ENCODE measurements around the gene LRRC32. TPM values are rescaled to one million over a fixed set of nuclear protein-coding genes. Genes with fewer than 3 reads are reported as not detected.

LRRC32 gene
- polyA plus RNA-seq, 1 donor from 2014 or later, result not detected

DNA sequence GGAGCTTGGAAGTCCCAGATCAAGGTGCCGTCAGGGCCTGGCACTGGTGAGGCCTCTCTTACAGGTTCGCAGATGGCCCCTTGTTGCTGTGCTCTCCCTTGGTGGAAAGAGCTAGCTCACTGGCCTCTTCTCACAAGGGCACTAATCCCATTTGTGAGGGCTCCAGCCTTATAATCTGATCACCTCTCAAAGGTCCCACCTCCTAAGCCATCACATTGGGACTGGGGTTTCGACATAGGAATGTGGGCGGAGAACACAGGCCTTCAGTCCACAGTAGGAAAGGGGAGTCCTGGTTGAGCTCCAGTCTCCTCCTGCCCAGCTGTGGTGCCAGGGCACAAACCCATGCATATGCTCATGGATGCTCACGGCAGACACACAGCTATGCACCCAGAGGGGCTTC, 14.0 kb upstream of the LRRC32 start:
- no peak overlapping the region for H3K9ac ChIP-seq (ENCODE audit: low read length)
- no peaks in the 10 kb centered on the region for H3K9me2 ChIP-seq (ENCODE audit: insufficient read depth, low read length)
- no peak for TF ChIP-seq EP300 (conservative IDR thresholded peaks at IDR 0.05; ENCODE audit: poor library complexity, severe bottlenecking)
- TF ChIP-seq TAF1 (IDR thresholded peaks at IDR 0.05; ENCODE audit: low read depth), result no peak
- no peak for TF ChIP-seq MXI1 (conservative IDR thresholded peaks at IDR 0.05; ENCODE audit: poor library complexity, severe bottlenecking)
- no peak for TF ChIP-seq CTCF (IDR thresholded peaks at IDR 0.05; ENCODE audit: poor library complexity, severe bottlenecking)
- no peak for TF ChIP-seq RAD21 (conservative IDR thresholded peaks at IDR 0.05)
- no peak for TF ChIP-seq SMC3 (conservative IDR thresholded peaks at IDR 0.05; ENCODE audit: poor library complexity)
- TF ChIP-seq POLR2AphosphoS5 (IDR thresholded peaks at IDR 0.05), result no peak
- no peak for TF ChIP-seq REST (IDR thresholded peaks at IDR 0.05; ENCODE audit: borderline replicate concordance)
- TF ChIP-seq EZH2 (IDR thresholded peaks at IDR 0.05; ENCODE audit: borderline replicate concordance, insufficient read depth, low read length, poor library complexity, severe bottlenecking), result no peak
- H3F3A ChIP-seq (ENCODE audit: insufficient read depth, low read length, poor library complexity, severe bottlenecking), result no peaks in the 10 kb centered on the region
- no peaks in the 10 kb centered on the region for H3K27me3 ChIP-seq (ENCODE audit: insufficient read depth, low read depth, low read length)
- no peak overlapping the region for H3K4me2 ChIP-seq (ENCODE audit: low read length)
- H3K9me3 ChIP-seq (ENCODE audit: low read length), result no peaks in the 10 kb centered on the region
- H2AFZ ChIP-seq (ENCODE audit: low read depth, low read length), result no peak overlapping the region
- H3K27ac ChIP-seq (ENCODE audit: low read length), result no peak overlapping the region
- no peak overlapping the region for H3K4me3 ChIP-seq (ENCODE audit: low read length)
- H4K20me1 ChIP-seq (ENCODE audit: insufficient read depth), result no peaks in the 10 kb centered on the region
- H3K79me2 ChIP-seq (replicated peaks; ENCODE audit: insufficient read depth, low read length), result no peaks in the 10 kb centered on the region
- H3K36me3 ChIP-seq (ENCODE audit: insufficient read depth, low read length), result no peaks in the 10 kb centered on the region

DNA sequence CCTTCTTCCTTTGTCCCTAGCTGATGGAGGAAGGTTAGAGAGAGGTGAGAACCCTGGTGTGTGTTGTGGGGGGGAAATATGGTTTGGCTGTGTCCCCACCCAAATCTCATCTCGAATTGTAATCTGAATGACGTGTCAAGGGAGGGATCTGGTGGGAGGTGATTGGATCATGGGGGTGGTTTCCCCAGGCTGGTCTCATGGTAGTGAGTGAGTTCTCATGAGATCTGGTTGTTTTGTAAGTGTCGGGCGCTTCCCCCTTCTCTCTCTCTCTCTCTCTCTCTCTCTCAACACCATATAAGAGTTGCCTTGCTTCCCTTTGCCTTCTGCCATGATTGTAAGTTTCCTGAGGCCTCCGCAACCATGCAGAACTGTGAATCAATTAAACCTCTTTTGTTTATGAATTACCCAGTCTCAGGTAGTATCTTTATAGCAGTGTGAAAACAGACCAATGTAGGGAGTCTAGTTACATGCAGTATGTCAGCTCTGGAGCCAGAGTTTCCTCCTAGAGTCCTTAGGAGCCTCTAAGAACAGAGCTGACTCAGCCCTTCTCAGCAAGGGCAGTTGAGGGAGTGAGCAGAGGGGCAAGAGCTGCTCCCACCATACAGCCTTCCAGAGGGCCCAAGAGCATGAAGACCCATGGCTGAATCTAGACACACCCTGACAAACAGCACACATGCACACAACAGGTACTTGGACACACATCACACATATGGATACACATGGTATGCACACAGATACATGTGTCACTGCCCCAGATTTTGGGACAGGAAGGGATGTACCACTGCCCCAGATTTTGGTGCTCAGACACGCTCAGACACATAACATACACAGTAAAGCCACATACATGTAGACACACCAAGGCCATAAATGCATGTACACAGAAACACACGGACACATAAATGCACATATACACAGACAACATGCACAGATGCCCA, 12.9 kb upstream of the LRRC32 start:
- Histone ChIP-seq H3K4me3 (ENCODE audit: low read length) (no peak overlapping the region), H2AFZ (ENCODE audit: low read depth, low read length) (no peak overlapping the region), H3K9me2 (ENCODE audit: insufficient read depth, low read length) (no peaks in the 10 kb centered on the region), H3K4me2 (ENCODE audit: low read length) (no peak overlapping the region), H3K36me3 (ENCODE audit: insufficient read depth, low read length) (no peaks in the 10 kb centered on the region), H3K27me3 (ENCODE audit: insufficient read depth, low read depth, low read length) (no peaks in the 10 kb centered on the region), H4K20me1 (ENCODE audit: insufficient read depth) (no peaks in the 10 kb centered on the region), H3K9ac (ENCODE audit: low read length) (no peak overlapping the region), H3K27ac (ENCODE audit: low read length) (no peak overlapping the region), H3K79me2 (replicated peaks; ENCODE audit: insufficient read depth, low read length) (no peaks in the 10 kb centered on the region), H3F3A (ENCODE audit: insufficient read depth, low read length, poor library complexity, severe bottlenecking) (no peaks in the 10 kb centered on the region), H3K9me3 (ENCODE audit: low read length) (no peaks in the 10 kb centered on the region)
- TF ChIP-seq TAF1 (IDR thresholded peaks at IDR 0.05; ENCODE audit: low read depth), result no peak
- TF ChIP-seq REST (IDR thresholded peaks at IDR 0.05; ENCODE audit: borderline replicate concordance), result no peak
- no peak for TF ChIP-seq POLR2AphosphoS5 (IDR thresholded peaks at IDR 0.05)
- no peak for TF ChIP-seq RAD21 (conservative IDR thresholded peaks at IDR 0.05)
- TF ChIP-seq MXI1 (conservative IDR thresholded peaks at IDR 0.05; ENCODE audit: poor library complexity, severe bottlenecking), result no peak
- TF ChIP-seq CTCF (IDR thresholded peaks at IDR 0.05; ENCODE audit: poor library complexity, severe bottlenecking), result no peak
- TF ChIP-seq SMC3 (conservative IDR thresholded peaks at IDR 0.05; ENCODE audit: poor library complexity), result no peak
- no peak for TF ChIP-seq EZH2 (IDR thresholded peaks at IDR 0.05; ENCODE audit: borderline replicate concordance, insufficient read depth, low read length, poor library complexity, severe bottlenecking)
- no peak for TF ChIP-seq EP300 (conservative IDR thresholded peaks at IDR 0.05; ENCODE audit: poor library complexity, severe bottlenecking)

Measured in neural cell (in vitro differentiated cells).